CMK (cell line): ENCODE results near the gene IP6K3.

Source experiments
- DNase-seq: peaks from one replicate; pipeline ENCODE4 v3.0.0-alpha.2; 2010; ENCODE audit warnings: low read depth

Gene IP6K3

DNA sequence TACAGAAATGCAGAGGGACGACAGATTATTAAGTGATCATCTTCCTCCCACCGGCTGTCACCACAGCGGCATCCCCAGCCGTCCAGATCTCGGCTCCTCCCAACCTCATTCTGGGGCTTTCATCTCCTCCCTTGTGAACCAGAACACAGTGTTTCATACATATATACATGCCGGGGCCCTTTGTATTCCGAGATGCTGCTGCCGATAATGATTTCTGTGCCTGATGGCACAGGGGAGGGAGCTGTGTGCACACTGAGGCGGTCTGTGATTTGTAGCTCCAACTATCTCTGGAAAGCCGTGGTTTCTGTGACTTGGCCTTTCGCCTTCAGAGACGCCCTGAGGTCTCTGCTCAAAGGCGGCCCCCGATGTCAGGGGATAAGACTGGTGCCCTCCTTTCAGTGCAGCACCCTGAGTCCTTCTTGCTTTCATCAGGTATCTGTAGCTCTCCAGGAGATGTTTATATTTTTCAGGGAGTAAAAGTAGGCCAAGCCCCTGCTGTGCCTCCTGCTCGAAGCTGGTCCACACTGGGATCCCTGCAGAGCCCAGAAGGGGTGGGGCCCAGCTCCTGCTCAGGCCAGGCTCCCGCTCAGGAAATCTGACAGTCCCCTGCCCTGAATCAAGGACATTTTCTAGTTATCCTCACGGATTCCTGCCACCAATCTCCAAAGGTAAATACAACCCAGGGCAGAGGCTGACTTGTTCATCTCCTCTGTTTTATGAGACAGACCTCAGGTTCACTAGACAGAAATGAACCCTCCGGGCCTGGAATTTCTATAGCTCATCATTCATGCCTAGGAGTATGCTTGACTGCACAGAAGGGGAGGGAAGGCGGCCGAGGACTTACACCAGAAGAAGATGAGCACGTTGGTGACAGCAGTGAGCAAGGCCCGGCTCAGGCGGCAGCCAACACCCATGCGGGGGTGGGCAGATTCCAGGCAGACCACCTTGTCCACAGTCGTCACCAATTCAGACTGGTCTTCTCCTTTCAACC, 31.0 kb upstream of the IP6K3 start:
- DNase-seq: no peak

DNA sequence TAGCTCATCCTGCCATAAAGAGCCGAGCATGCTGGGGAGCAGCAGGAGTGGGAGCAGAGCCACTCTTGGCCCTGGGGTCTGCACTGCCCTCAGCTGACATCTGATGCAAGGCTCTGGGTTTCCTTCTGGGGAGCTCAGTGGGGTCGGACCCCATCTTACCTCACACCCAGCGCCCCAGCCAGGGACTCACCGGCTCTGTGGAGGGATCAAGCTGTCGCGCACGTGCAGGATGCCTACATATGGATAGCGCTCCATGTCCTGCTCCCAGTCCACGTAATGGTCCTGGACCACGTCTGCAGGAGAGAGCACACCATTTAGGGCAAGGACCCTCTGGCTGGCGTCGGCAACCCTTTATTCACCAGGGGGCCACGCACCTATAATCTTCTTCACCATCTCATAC, 30.1 kb upstream of the IP6K3 start:
- no peak for DNase-seq

DNA sequence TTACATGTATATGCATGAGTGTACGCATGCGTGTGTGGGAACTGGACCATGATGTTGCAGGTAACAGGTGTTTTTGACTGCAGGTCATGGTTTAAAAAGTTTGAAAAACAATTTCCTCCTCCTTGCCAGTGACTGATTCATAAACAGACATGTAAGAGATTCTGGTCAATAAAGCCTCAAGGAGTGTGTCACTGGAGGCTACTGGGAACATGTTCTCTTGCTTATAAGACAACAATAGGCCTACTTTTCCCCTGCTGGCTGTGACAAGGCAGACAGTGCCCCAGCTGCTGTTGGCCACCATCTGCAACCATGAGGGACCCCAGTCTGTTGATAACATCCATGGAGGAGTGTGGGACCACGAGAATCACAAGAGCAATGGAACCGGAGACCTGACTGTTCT, 29.5 kb upstream of the IP6K3 start:
- DNase-seq: no peak

DNA sequence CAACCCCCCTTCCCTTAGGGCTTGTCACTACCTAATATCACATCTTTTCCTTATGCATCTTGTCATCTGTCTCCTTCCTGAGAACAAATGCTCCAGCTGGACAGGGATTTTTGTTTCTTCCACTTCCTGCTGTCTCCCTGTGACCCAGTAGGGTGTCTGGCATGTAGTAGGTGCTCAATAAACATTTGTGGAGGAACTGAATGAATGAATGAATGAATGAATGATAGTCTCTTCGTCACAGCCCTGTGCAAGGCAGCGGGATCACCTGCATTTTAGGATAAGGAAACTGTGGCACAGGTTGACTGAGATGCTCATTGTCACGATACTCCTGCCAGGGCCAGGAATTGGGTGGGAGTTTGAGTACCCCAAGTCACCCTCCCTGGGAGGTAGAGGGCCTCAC, 28.1 kb upstream of the IP6K3 start:
- DNase-seq: no peak

DNA sequence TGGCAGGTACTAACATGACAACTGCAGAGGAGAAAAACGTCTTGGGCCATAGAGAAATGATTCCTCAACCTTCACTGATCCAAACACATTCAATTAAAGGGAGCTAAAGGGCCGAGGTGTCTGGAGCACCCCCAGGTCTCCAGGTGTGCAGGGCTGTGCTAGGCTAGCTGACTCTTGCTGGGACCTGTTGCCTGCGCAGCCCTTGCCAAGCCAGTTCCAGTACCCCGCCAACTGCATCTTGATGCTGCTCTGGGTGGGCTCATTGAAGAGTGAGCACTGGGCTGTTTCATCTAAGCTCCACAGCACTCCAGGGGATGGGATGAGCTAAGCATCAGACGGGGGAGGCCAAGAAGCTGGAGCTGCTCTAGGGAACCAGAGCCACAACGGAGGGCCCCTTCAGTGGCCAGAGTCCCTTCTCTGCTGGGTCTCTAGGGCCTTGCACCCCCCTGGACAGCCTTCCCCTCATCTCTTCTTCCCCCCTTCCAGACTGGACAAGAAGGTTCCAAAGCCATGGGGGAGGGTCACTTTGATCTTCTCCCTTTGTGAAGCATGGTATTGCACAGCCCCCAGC, 26.3 kb upstream of the IP6K3 start:
- no peak for DNase-seq

DNA sequence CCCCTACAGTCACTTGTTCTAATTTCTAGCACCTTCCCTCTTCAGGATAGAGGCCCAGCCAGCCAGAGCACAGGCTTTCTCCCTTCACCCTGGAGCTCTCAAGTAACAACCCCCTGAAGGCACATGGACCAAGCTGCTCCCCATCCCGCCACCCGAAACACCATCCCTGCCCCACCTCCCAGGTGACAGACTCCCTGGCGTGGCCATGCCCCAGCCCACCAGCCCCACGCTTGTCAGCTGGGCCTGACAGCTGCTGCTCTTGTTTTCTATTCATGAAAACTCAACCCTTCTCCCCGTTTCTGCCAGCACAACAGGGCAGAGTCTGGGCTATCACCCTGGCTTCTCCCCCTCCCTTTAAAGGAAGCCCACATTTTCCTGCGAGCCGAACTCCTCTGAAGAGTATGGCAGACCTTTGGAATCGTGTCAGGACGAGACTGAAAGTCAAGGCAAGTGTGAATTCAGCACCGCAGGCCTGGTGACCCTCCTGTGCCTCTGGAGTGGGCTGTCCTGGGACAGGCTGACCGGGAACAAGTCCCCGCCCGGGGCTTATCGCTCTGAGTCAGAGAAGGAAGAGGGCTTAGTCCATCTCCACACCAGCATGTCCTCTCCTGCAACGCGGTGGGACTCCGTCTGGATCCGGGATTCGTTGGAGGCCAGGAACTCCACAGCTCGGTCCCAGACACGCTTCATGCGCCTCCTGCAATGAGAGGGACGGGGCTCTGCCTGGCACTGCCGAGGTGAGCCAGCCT, 25.6 kb upstream of the IP6K3 start:
- DNase-seq: no peak

DNA sequence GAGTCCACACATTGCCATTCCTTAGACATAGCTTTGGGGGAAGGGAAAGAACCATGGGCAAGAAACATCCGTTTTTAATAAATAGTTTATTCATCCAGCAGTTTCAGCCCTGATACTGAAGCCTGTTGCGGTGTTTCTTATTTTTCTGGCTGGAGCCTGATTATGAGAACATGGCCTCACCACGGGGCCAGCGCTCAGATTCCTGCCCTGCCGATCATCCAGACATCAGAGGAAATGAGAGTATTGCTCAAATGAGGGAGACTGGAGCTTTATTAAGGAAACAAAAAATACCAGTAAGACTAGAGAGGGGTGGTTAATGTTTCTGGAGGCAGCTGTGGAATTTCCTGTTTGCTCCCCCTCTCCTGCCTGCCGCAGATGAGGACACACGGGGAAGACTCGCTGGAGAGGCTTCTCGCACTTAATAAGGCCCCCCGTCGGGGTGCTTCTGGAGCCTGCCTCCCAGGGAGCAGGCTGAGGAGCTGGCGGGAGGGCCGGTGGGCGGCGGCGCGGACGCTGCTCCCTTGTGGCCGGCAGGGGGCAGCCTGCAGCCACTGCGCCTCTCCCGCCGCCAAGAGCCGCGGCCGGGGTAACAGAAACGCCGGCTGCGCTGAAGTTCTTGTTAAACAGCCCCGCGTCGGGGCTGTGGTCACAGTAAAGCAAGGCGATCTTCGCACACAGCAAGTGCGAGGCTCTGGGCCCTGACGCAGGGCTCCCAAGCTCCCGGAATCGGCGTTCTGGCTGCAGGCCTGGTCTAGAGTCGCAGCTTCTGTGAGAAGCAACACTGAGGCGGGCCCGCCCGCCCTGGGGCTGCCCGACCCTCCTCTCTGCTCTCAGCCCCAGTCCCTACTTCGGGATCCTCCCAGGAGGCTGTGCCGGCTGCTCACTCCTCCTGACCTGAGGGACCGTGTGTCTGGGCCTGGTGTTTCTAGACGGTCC, 24.7 kb upstream of the IP6K3 start:
- DNase-seq: no peak

DNA sequence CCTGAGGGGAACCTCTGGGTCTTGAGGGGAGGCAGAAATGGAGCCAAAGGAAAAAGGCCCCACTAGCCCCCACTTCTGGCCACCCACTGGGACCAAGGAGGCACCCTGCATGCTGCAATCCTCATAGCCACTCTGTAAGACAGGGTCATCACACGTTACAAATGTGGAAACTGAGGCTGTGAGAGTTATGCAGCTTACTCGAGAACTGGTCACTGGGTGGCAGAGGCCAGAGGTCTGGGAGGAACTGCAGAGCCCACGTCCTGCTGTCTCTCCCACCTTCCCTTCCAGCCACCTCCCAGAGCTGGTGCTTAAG, 24.1 kb upstream of the IP6K3 start:
- no peak for DNase-seq

DNA sequence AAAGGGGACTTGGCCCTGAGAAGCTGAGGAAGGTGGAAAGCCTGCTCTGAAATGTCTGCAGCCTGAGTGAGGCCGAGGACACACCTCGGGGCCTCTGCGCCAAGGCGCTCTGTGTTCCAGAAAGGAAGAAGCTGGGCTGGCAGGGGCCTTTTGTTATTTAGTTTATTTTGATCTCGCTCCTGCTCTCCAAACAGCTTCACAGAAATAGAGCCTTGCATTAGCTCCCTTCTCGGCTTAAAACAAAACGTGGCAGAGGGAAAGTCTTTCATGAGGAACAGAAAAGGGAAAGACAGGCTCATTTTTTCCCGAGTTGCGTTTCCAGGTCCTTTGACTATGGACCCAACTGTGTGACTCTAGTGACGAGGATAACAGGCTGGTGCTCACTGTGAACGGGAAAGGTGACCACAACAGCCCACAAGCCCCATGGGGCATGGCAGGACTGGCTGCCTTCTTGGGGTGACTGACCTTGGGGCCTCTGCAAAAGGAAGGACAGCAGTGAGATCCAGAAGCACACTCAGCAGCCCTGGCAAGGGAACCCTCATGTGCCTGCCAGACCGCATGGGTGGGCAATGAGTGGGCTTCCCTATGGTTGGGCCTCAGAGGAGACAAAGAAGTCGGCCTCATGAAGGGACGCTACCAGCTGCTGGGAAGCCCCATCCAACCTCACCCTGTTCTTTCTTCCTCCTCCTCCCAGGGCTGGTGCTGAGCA, 23.6 kb upstream of the IP6K3 start:
- no peak for DNase-seq

DNA sequence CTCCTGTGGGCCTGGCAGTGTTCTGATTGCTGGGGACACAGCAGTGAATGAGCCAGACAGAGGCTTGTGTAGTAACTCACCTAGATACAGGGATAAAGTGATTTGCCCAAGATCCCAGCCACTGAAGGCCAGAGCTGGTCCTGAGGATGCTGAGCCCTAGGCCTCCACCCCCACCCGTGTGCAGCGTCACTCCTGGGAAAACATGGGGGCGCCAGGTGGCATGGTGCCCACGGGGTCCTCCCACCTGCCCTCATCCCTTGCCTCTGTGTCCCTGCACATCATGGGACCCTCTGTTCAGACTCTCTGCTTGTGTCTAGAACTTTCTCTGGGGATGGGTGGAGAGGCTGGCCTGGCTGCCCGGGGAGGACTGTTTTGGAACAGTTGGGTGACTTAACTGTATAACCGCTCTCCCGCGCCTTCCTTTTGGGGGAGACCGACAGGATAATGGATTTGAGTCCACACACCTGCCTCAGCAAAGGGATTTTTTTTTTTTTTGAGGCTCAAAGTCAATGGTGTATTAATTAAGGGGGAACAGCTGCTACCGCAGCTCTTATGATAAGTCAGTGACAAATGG, 22.6 kb upstream of the IP6K3 start:
- no peak for DNase-seq

DNA sequence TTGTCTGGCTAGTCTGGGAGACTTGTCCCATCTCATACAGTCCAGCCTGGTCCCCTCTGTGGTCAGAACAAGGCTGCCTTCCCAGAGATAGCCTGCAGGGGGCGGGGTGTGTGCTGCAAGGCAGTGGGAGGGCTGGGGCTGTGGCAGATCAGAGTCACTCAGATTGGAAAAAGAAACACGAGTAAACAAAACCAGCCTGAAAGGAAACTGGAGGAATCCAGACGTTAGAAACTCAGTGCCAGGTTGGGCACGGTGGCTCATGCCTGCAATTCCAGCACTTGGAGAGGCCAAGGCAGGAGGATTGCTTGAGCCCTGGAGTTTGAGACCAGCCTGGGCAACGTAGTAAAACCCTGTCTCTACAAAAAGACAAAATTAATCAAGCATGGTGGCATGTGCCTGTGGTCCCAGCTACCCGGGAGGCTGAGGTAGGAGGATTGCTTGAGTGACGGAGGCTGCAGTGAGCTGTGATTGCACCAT, 22.0 kb upstream of the IP6K3 start:
- DNase-seq: peak; percentile 50

DNA sequence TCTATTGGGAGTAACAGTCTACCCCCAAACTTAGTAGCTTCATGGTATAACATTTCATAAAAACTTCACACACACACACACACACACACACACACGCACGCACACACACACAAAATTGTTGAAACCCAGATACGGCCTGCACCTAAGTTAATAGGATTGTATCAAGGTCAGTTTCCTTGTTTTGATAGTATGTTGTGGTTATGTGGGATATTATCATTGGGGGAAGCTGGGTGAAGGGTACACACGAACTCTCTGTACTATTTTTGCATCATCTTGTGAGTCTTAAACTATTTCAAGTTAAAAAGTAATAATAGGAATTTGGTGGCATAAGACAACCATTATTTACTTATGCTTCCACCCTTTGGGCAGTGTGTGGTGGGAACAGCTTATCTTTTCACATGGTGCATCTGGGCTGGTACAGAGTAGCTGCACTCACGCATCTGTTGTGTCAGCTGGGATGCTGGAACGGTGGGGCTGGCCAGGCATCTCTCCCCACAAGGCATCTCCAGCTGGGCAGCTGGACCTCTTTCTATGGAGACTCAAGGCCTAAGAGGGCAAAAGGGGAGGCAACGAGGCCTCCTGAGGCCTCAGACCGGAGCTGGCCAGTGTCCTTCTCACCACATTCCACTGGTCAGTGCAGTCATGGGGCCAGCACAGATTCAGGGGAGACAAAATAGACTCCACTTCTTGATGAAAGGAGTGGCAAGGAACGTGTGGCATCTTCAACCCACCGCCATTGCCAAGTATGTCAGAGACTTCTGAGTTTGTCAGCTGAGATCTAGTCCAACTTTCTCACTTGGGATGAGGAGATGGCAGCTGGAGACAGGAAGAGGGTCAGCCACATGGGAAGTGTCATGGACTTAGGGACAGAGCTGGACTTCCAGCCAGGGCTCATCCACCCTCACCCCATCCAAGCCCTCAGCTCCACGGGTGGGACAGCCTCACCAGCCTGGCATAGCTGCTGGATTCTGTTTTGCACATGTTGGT, 20.5 kb upstream of the IP6K3 start:
- DNase-seq: no peak

DNA sequence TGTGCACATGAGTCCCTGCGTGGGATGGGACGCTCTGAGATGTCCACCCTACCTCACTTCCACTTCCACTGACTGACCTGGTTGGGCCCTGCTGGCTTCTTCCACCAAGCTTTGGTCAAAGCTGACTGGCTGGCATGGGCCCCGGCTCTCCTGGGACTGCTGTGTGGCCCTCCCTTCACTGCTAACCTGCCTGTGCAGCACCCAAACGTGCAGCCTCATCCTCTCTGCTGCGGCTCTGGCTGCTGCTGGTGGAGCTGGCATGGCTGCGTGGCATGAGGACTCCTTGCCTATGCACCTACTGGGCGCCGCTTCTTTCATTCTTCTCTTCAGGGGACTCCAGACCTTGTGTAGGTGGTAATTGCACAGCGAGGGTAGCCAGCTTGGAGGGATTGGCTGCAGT, 18.7 kb upstream of the IP6K3 start:
- no peak for DNase-seq

DNA sequence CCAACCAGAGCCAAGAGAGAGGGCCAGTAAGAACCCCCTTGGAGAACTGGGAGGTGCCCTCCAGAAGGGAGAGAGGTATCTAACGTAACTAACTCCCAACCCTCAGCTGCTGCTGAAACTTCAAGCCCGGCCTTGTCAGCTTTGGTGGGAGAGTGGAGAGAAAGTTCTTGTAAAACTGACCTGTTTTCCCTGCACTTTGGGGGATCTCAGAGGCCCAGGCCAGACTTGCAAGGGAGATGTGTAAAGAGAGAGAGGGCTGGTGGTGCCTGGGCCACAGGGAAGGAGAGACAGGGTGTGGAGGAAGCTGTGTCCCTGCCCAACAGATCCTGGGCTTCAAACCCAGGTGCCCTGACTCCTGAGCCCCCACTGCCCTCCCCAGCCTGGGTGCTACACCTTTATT, 17.3 kb upstream of the IP6K3 start:
- DNase-seq: no peak

DNA sequence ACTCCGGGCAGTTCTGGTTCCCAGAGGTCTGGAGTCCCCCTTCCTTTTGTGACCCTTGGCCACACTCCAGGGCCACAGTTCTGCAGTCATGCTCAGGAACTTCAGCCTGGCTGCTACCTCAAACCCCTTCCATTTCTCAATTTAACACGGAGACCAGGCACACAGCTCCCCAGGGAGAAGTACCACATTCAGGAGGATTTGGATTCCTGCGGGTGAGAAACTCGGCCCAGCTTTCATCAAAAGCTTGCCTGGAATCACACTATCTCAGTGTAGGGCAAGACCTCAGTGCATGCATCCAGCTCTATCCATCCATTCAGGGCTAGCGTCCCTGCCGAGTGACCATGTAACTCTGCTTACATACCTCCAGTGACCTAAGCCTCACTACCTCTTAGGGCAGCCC, 16.8 kb upstream of the IP6K3 start:
- DNase-seq: no peak

DNA sequence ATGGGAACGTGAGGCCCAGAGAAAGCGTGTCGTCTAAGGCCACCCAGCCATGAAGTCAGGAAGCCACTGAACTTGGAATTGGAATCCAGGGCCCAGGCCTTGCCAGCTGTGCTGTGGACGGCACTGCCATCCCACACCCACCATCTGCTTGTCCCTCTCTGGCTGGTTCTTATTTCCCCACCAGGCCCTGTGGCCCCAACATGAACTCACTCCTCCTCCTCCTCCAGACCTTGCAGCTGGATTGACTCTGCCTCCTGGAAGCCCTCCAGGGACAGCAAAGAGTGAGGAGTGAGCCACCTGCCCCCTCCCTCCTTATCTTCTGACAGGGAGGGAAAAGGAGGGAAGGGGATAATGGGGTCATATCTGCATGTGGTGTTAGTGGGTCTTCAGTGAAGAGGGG, 16.0 kb upstream of the IP6K3 start:
- no peak for DNase-seq

DNA sequence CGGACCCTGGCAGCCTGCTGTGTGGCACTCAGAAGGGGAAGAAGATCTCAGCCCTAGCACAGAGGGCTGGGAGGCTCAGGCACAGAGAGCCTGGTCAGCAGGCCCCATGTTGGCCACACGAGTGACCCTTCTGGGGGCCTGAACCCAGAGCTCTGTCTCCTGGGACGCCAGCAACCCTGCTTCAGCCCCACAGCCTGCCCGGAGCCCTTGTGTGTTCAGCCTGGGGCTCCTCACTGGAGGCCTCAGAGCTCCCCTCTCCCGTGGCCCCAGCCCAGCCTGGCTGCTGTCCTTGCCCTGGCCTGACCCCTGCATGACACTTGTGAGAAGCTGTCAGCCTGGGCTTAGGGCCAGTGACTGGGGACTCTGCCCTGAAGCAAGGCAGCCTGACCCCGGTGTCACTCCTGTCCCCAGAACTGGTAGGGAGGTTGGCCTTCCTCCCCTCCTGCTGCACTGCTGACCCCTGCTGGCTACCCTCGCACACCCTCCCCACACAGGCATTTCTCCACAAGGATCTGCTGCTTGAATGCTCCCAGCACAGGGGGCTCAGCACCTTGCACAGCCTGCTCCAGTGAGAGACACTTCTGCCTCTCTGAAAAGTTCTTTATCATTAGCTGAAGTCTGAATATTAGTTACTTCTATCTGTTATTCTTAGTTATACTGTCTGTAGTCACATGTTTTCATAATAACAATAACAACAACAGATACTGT, 15.4 kb upstream of the IP6K3 start:
- peak; percentile 37 for DNase-seq

DNA sequence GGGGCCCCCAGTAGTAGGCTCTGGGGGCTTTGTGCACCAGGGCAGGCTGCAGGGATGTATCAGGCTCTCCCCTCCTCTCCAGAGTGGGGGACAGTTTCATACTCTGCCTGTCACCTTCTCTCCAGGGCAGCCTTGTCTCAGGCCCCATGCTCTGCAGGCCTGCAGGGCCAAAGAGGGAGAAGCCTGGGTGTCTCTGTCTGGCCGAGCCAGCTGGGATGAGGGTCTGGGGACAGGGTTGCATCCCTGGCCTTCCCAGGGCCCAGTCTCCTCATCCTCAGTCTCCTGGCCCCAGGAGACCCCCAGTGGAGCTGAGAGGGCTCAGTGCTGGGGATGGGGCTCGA, 14.8 kb upstream of the IP6K3 start:
- DNase-seq: no peak
